GM12878 (cell line): Measurements from ENCODE around the gene SBNO2. TPM values are rescaled to one million over a fixed set of nuclear protein-coding genes. Genes with fewer than 3 reads are reported as not detected.
A peak's percentile ranks its signal among the peaks of the same experiment; 100 is the strongest.

ENCODE experiments used
- ATAC-seq: fragments of 200-7000 bp; cut with Tn5 transposase; 3 replicates; pipeline ENCODE4 v1.9.1; 2020; ENCODE audit warnings: mild to moderate bottlenecking, moderate library complexity
- BruUV-seq: library from RNA; stranded (reverse); fragments of 400-500 nt; replicated peaks from 2 replicates; lab custom pipeline; 2021; lab: Mats Ljungman, UMichigan
- CTCF ChIA-PET: fragments of 300-600 bp; sonication (Branson Sonifier 250); formaldehyde crosslinking; extraction: SDS; loops from one replicate; lab custom pipeline; 2021; ENCODE audit warnings: inconsistent platforms; lab: Yijun Ruan, JAX
- POLR2A ChIA-PET: fragments of 350-600 bp; formaldehyde crosslinking; extraction: SDS; loops from one replicate; lab custom pipeline; 2021; ENCODE audit warnings: inconsistent platforms; lab: Charles Lee
- RAD21 ChIA-PET: fragments of 300-600 bp; sonication (Branson Sonifier 250); formaldehyde crosslinking; loops from one replicate; lab custom pipeline; 2023; ENCODE audit warnings: antibody characterized with exemption; ENCODE audit not compliant: unreplicated experiment; lab: Charles Lee
- SMC1A ChIA-PET: fragments of 300-600 bp; sonication (Branson Sonifier 250); formaldehyde crosslinking; loops from one replicate; lab custom pipeline; 2023; ENCODE audit not compliant: unreplicated experiment, uncharacterized antibody; lab: Charles Lee
- DNase-seq: peaks from one replicate; pipeline ENCODE4 v3.0.0-alpha.2; 2011; ENCODE audit warnings: low read depth, low spot score
- FAIRE-seq: peaks from 3 replicates; lab custom pipeline; 2011; peaks lifted over from hg19 to GRCh38; lab: Jason Lieb, UNC
- H2AFZ ChIP-seq: 2 replicates; pipeline ENCODE4 v1.6.0; 2011; ENCODE audit warnings: low read depth, low read length, control low read depth; ENCODE audit not compliant: control insufficient read depth
- H3K27ac ChIP-seq: 2 replicates; pipeline ENCODE4 v1.5.1; 2011; ENCODE audit warnings: control low read depth; ENCODE audit not compliant: control insufficient read depth, insufficient read depth
- H3K27me3 ChIP-seq, 2 experiments: replicated peaks in 1 of 2; 2 replicates each; pipeline versions ENCODE4 v1.6.0 to v1.6.1; 2011; ENCODE audit warnings: low read length in 1 of 2; ENCODE audit not compliant: control insufficient read depth in 2 of 2, insufficient read depth in 2 of 2
- H3K36me3 ChIP-seq, 2 experiments: 2 replicates each; pipeline ENCODE4 v1.5.1; 2011; ENCODE audit warnings: low read length in 1 of 2; ENCODE audit not compliant: control insufficient read depth in 2 of 2, insufficient read depth in 2 of 2
- H3K4me1 ChIP-seq: 2 replicates; pipeline ENCODE4 v1.6.1; 2011; ENCODE audit warnings: mild to moderate bottlenecking, low read length, moderate library complexity, mixed read lengths; ENCODE audit not compliant: control insufficient read depth, insufficient read depth
- H3K4me2 ChIP-seq: 2 replicates; pipeline ENCODE4 v1.6.0; 2011; ENCODE audit warnings: control low read depth; ENCODE audit not compliant: control insufficient read depth, insufficient read depth
- H3K4me3 ChIP-seq: fragments of 200-600 bp; sonication (generic); 2 replicates; pipeline ENCODE4 v1.5.1; 2016
- H3K79me2 ChIP-seq: 2 replicates; pipeline ENCODE4 v1.6.0; 2011; ENCODE audit warnings: low read length; ENCODE audit not compliant: control insufficient read depth, insufficient read depth
- H3K9ac ChIP-seq: 2 replicates; pipeline ENCODE4 v1.8.0; 2011; ENCODE audit warnings: low read length, control low read depth, mixed read lengths; ENCODE audit not compliant: control insufficient read depth, insufficient read depth
- H3K9me3 ChIP-seq: replicated peaks from 3 replicates; pipeline ENCODE4 v1.5.1; 2011; ENCODE audit warnings: mild to moderate bottlenecking, low read length; ENCODE audit not compliant: control insufficient read depth, insufficient read depth
- H4K20me1 ChIP-seq: 2 replicates; pipeline ENCODE4 v1.6.0; 2011; ENCODE audit not compliant: control insufficient read depth, insufficient read depth
- BHLHE40 ChIP-seq, 2 experiments: fragments of 450-650 bp in 1 of 2; IDR thresholded peaks; 2 replicates each; pipeline ENCODE4 v1.6.1; 2011 to 2017; ENCODE audit warnings: low read depth in 2 of 2, borderline replicate concordance in 1 of 2, improper control_type of control experiment in 1 of 2, low read length in 1 of 2, mild to moderate bottlenecking in 1 of 2
- CREB1 ChIP-seq: IDR thresholded peaks from 2 replicates; pipeline ENCODE4 v1.6.1; 2012; ENCODE audit warnings: low read depth, mild to moderate bottlenecking, inconsistent platforms
- DPF2 ChIP-seq: fragments of 450-650 bp; IDR thresholded peaks from 2 replicates; pipeline ENCODE4 v1.6.1; 2017; ENCODE audit warnings: mild to moderate bottlenecking
- EED ChIP-seq: sonication (generic); IDR thresholded peaks from 2 replicates; pipeline ENCODE4 v1.6.1; 2016; ENCODE audit warnings: antibody characterized with exemption, low read depth
- EGR1 ChIP-seq, 2 experiments: IDR thresholded peaks; 1 replicate in 1 of 2; 2 replicates in 1 of 2; pipeline ENCODE4 v1.6.1; 2011 to 2012; ENCODE audit warnings: low read depth in 2 of 2, low read length in 2 of 2, borderline replicate concordance in 1 of 2, mild to moderate bottlenecking in 1 of 2, moderate library complexity in 1 of 2
- EP300 ChIP-seq, 2 experiments: fragments of 150-350 bp in 1 of 2; IDR thresholded peaks; 2 replicates each; pipeline ENCODE4 v1.6.1; 2011 to 2012; ENCODE audit warnings: low read depth in 2 of 2, low read length in 2 of 2, borderline replicate concordance in 1 of 2, improper control_type of control experiment in 1 of 2, inconsistent platforms in 1 of 2; ENCODE audit not compliant: control insufficient read depth in 1 of 2
- FOXM1 ChIP-seq: IDR thresholded peaks from 2 replicates; pipeline ENCODE4 v1.6.1; 2012; ENCODE audit warnings: low read depth, mild to moderate bottlenecking, inconsistent platforms, low read length, moderate library complexity
- HDAC6 ChIP-seq: fragments of 200-600 bp; sonication (generic); IDR thresholded peaks from one replicate; pipeline ENCODE4 v1.8.0; 2017; ENCODE audit warnings: antibody characterized with exemption; ENCODE audit not compliant: unreplicated experiment
- IKZF2 ChIP-seq, 2 experiments: fragments of 450-650 bp; IDR thresholded peaks; 2 replicates each; pipeline ENCODE4 v1.6.1; 2017; ENCODE audit warnings: mild to moderate bottlenecking in 2 of 2, moderate library complexity in 2 of 2
- JUNB ChIP-seq: IDR thresholded peaks from 2 replicates; pipeline ENCODE4 v1.6.1; 2016; ENCODE audit warnings: antibody characterized with exemption, mild to moderate bottlenecking
- KDM1A ChIP-seq: fragments of 200-600 bp; sonication (generic); IDR thresholded peaks from 2 replicates; pipeline ENCODE4 v1.6.1; 2016; ENCODE audit warnings: borderline replicate concordance
- LARP7 ChIP-seq: fragments of 450-650 bp; IDR thresholded peaks from 2 replicates; pipeline ENCODE4 v1.6.1; 2017; ENCODE audit warnings: mild to moderate bottlenecking
- MEF2B ChIP-seq: fragments of 450-650 bp; IDR thresholded peaks from 2 replicates; pipeline ENCODE4 v1.6.1; 2018; ENCODE audit warnings: mild to moderate bottlenecking, moderate library complexity; ENCODE audit not compliant: partially characterized antibody, poor library complexity, severe bottlenecking
- NBN ChIP-seq: fragments of 450-650 bp; IDR thresholded peaks from 2 replicates; pipeline ENCODE4 v1.6.1; 2016
- NR2F1 ChIP-seq: fragments of 450-650 bp; conservative IDR thresholded peaks from 2 replicates; pipeline ENCODE4 v1.6.1; 2017; ENCODE audit warnings: mild to moderate bottlenecking
- RAD51 ChIP-seq: fragments of 450-650 bp; IDR thresholded peaks from 2 replicates; pipeline ENCODE4 v1.6.1; 2016; ENCODE audit warnings: moderate library complexity, mild to moderate bottlenecking, inconsistent platforms
- RBBP5 ChIP-seq: fragments of 200-600 bp; sonication (generic); conservative IDR thresholded peaks from 2 replicates; pipeline ENCODE4 v1.6.1; 2016
- RUNX3 ChIP-seq: IDR thresholded peaks from 2 replicates; pipeline ENCODE4 v1.6.1; 2012; ENCODE audit warnings: low read length, inconsistent platforms
- SIX5 ChIP-seq: IDR thresholded peaks from 2 replicates; pipeline ENCODE4 v1.6.1; 2011; ENCODE audit warnings: mild to moderate bottlenecking, low read depth, low read length, moderate library complexity; ENCODE audit not compliant: severe bottlenecking
- SUZ12 ChIP-seq: fragments of 200-600 bp; sonication (generic); IDR thresholded peaks from one replicate; pipeline ENCODE4 v1.6.1; 2018; ENCODE audit warnings: antibody characterized with exemption, mild to moderate bottlenecking; ENCODE audit not compliant: unreplicated experiment
- WRNIP1 ChIP-seq: IDR thresholded peaks from 2 replicates; pipeline ENCODE4 v1.6.1; 2011; ENCODE audit warnings: low read depth, low read length, improper control_type of control experiment, borderline replicate concordance
- ZBED1 ChIP-seq: IDR thresholded peaks from 2 replicates; pipeline ENCODE4 v1.6.1; 2016; ENCODE audit warnings: borderline replicate concordance
- ZNF217 ChIP-seq: fragments of 450-650 bp; IDR thresholded peaks from 2 replicates; pipeline ENCODE4 v1.6.1; 2017; ENCODE audit warnings: antibody characterized with exemption, mild to moderate bottlenecking
- WGBS: methylation state at CpG from one replicate; pipeline ENCODE4 v1.1.6; 2016; ENCODE audit warnings: low lambda C conversion rate; ENCODE audit not compliant: insufficient replicate concordance, insufficient coverage; ENCODE audit errors: missing lambda C conversion rate; 5-methylcytosine and 5-hydroxymethylcytosine counted together
- in situ Hi-C: fragments of 300-500 bp; cut with MboI; formaldehyde crosslinking; loops from 9 replicates; pipeline ENCODE4 v1.14.3; 2018; ENCODE audit warnings: mixed read lengths
- intact Hi-C: fragments of 100-400 bp; cut with micrococcal nuclease; formaldehyde crosslinking; loops from one replicate; pipeline ENCODE4 v1.14.2; 2022; ENCODE audit not compliant: unreplicated experiment
- polyA plus RNA-seq, 11 experiments: library from polyadenylated mRNA; depleted of rRNA in 4 of 11; unstranded in 6 of 11; stranded (reverse) in 5 of 11; fragments of >200 nt; fragmentation: Nextera tagmentation in 4 of 11; fragmentation: Illumina TruSeq in 1 of 11; extraction: Ambion mirVana in 4 of 11; extraction: Trizol in 1 of 11; gene quantifications; 1 replicate in 1 of 11; 2 replicates in 10 of 11; pipeline versions ENCODE4 v1.2.1 to v1.2.3, GENCODE V29; 2011 to 2016; ENCODE audit warnings: inconsistent platforms in 2 of 11, missing spikeins in 2 of 11, low read depth in 1 of 11
- total RNA-seq, 4 experiments: library from RNA; depleted of rRNA in 3 of 4; stranded (reverse); fragments of >200 nt in 3 of 4; fragmentation: Illumina TruSeq in 1 of 4; extraction: Trizol in 1 of 4; gene quantifications; 2 replicates each; pipeline versions ENCODE4 v1.2.1 to v1.2.3, GENCODE V29; 2013 to 2021
- TF ChIP-seq, protein P1 (sequence below): IDR thresholded peaks from 2 replicates; pipeline ENCODE4 v1.6.1; 2011; ENCODE audit warnings: low read depth, low read length, improper control_type of control experiment, borderline replicate concordance

The SBNO2 gene
- total and polyA plus RNA-seq, 10 of the 15 experiments (the other 5 are each of a cell fraction or from before 2014, with no cell fraction given) = 0.08 to 44.6 (median 5.4) TPM

DNA sequence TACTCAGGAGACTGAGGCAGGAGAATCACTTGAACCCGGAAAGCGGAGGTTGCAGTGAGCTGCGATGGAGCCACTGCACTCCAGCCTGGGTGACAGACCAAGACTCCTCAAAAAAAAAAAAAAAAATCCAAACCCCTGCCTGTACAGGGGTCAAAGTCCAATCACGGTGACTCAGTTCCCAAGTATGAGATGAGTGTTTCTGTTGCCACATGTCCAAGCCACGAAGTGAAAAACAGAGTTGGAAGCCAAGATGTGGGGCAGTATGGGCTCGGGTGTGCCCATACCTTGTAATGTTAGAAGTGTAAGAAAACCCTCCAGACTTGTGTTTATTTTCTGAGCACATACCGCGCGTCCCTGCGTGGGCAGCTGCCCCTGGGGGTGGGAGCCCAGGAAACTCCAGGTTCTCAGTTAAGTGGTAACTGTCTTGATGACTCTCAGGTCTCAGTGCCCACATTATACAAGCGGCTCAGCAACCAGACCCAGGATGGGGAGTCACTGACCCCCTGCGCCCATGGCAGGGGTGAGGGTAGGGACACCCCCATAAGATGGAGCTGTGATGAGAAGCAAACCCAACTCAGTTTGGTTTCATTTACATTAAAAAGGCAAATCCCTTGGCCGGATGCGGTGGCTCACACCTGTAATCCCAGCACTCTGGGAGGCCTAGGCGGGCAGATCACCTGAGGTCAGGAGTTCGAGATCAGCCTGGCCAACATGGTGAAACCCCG is 71.5 kb downstream of the SBNO2 start:
- BruUV-seq = no TSS peak
- ChIA-PET POLR2A (interaction anchor here (0.5 to 4.0 kb wide), 16 partner anchors 9 to 120 kb away, joined by 3 to 45 read pairs (median 5); partner anchors contain the start of genes ARHGAP45 and CNN2), CTCF (interaction anchor here (0.6 to 1.5 kb wide), 7 partner anchors 11 to 164 kb away, joined by 3 to 6 read pairs (median 3); partner anchors contain the start of gene ARHGAP45), SMC1A (interaction anchor here (0.5 to 2.0 kb wide), 13 partner anchors 8 to 90 kb away, joined by 3 to 12 read pairs (median 4); partner anchors contain the start of genes ABCA7 and ARHGAP45), RAD21 (interaction anchor here (0.7 to 2.7 kb wide), 9 partner anchors 12 to 157 kb away, joined by 3 to 13 read pairs (median 3); partner anchors contain the start of gene ARHGAP45)
- FAIRE-seq (no peak), DNase-seq (peak; percentile 93), ATAC-seq (peak; percentile 55)
- peak overlapping the region; percentile 49; the same call in 1 of the 2 replicates for H3K9ac ChIP-seq
- peaks cover 9% of the 10 kb centered on the region for H3K79me2 ChIP-seq
- intact Hi-C loops (loop anchor here (2.0 to 5.0 kb wide), 5 partner anchors 26 to 140 kb away; partner anchors contain the start of genes ATP5F1D, RNU6-2 and TMEM259), in situ Hi-C loops (no loop called here)
- peak overlapping the region; percentile 90 for H3K27ac ChIP-seq
- no peaks in the 10 kb centered on the region for H3K27me3 ChIP-seq
- no peaks in the 10 kb centered on the region; the same call in 1 of the 2 replicates for H4K20me1 ChIP-seq
- H3K9me3 ChIP-seq = no peaks in the 10 kb centered on the region; the same call in 2 of the 3 replicates
- WGBS = 1% methylated on average over 17 of the region's 17 CpGs
- H3K4me2 ChIP-seq = peak overlapping the region; percentile 86
- H2AFZ ChIP-seq = no peak overlapping the region
- H3K4me3 ChIP-seq = no peak overlapping the region
- H3K4me1 ChIP-seq = peaks cover 37% of the 10 kb centered on the region
- peaks cover 0 to 5% of the 10 kb centered on the region in 2 experiments; a peak in 2 of 4 replicates for H3K36me3 ChIP-seq
- TF ChIP-seq EGR1 (IDR thresholded peaks at IDR 0.05; ENCODE audit: borderline replicate concordance in 1 of 2, low read depth in 2 of 2, low read length in 2 of 2) (peak in 1 of 2 experiments; percentile 85; a peak in 2 of 3 replicates), CREB1 (no peak), EED (peak; percentile 58), EP300 (IDR thresholded peaks at IDR 0.05; ENCODE audit: borderline replicate concordance in 1 of 2, control insufficient read depth in 1 of 2, low read depth in 2 of 2, low read length in 2 of 2) (peak; percentile 53 to 89; a peak in 3 of 4 replicates), RAD51 (peak; percentile 36), KDM1A (no peak), WRNIP1 (no peak), FOXM1 (no peak; the same call in 1 of the 2 replicates), MEF2B (peak; percentile 61), IKZF2 (IDR thresholded peaks at IDR 0.05) (peak; percentile 85 to 89), BHLHE40 (IDR thresholded peaks at IDR 0.05; ENCODE audit: borderline replicate concordance in 1 of 2, low read depth in 2 of 2, low read length in 1 of 2) (peak; percentile 35 to 94; a peak in 3 of 4 replicates), ZNF217 (peak; percentile 97), RUNX3 (peak; percentile 71), SIX5 (no peak), RBBP5 (no peak), NR2F1 (peak; percentile 95), ZBED1 (peak; percentile 39; the same call in 1 of the 2 replicates), HDAC6 (no peak), JUNB (peak; percentile 95), LARP7 (peak; percentile 45; the same call in 1 of the 2 replicates), DPF2 (peak; percentile 93), SUZ12 (no peak), NBN (peak; percentile 76)
- TF ChIP-seq, protein P1, sequence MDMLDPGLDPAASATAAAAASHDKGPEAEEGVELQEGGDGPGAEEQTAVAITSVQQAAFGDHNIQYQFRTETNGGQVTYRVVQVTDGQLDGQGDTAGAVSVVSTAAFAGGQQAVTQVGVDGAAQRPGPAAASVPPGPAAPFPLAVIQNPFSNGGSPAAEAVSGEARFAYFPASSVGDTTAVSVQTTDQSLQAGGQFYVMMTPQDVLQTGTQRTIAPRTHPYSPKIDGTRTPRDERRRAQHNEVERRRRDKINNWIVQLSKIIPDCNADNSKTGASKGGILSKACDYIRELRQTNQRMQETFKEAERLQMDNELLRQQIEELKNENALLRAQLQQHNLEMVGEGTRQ = no peak; the same call in 1 of the 2 replicates
